Uterus (tissue), 2 donors: Measurements from ENCODE around the gene ZNF841.

Source experiments
- POLR2A ChIP-seq, 2 donors: fragments of 450-650 bp; IDR thresholded peaks; one replicate each; pipeline ENCODE4 v1.6.1; 2016; ENCODE audit warnings: antibody characterized with exemption in 2 of 2, mild to moderate bottlenecking in 1 of 2, moderate library complexity in 1 of 2
- TF ChIP-seq, protein P1 (sequence below), 4 experiments: fragments of 200-600 bp in 2 of 4; fragments of 450-650 bp in 2 of 4; sonication (generic) in 2 of 4; IDR thresholded peaks; one replicate each; pipeline ENCODE4 v1.5.1; 2016 to 2019; ENCODE audit warnings: antibody characterized with exemption in 4 of 4, mild to moderate bottlenecking in 2 of 4, moderate library complexity in 1 of 4

DNA sequence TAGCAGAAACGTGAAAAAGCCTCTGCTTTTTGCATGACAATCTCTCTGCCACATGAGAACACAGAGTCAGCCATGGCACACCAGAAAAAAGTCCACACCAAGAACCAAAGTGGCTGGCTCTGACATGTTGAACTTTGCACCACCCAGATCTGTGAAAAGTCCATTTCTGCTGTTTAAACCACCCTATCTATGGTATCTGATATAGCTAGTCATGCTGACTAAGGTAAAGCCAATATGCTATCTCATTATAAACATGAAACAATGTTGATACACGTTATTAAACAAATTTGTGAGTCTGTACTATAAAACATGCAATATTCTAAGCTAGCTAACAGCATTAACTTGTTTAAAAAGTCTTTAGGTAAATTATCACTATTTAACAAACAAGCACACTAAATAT lies 25.9 kb downstream of the ZNF841 start:
- no peak for TF ChIP-seq POLR2A (IDR thresholded peaks at IDR 0.05)
- TF ChIP-seq, protein P1, sequence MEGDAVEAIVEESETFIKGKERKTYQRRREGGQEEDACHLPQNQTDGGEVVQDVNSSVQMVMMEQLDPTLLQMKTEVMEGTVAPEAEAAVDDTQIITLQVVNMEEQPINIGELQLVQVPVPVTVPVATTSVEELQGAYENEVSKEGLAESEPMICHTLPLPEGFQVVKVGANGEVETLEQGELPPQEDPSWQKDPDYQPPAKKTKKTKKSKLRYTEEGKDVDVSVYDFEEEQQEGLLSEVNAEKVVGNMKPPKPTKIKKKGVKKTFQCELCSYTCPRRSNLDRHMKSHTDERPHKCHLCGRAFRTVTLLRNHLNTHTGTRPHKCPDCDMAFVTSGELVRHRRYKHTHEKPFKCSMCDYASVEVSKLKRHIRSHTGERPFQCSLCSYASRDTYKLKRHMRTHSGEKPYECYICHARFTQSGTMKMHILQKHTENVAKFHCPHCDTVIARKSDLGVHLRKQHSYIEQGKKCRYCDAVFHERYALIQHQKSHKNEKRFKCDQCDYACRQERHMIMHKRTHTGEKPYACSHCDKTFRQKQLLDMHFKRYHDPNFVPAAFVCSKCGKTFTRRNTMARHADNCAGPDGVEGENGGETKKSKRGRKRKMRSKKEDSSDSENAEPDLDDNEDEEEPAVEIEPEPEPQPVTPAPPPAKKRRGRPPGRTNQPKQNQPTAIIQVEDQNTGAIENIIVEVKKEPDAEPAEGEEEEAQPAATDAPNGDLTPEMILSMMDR (IDR thresholded peaks at IDR 0.05), result no peak
